Fibroblast of mammary gland (primary cell): ENCODE measurements around the gene PIERCE2.
"Not testable (repeated sequence)": the region's sequence is repeated elsewhere in the genome, so short reads cannot be mapped to it uniquely, and the experiment has no call there.

Source experiments
- DNase-seq: peaks from one replicate; pipeline ENCODE4 v3.0.0-alpha.2; 2010; ENCODE audit warnings: low read depth
- H3K4me3 ChIP-seq: 2 replicates; pipeline ENCODE4 v1.5.1; 2011; ENCODE audit warnings: low read depth, mild to moderate bottlenecking, low read length, moderate library complexity; ENCODE audit not compliant: control insufficient read depth
- TF ChIP-seq, protein P1 (sequence below): conservative IDR thresholded peaks from 2 replicates; pipeline ENCODE4 v1.5.1; 2011; ENCODE audit warnings: low read depth, low read length, inconsistent platforms; ENCODE audit not compliant: control insufficient read depth, insufficient read depth

PIERCE2 gene

DNA sequence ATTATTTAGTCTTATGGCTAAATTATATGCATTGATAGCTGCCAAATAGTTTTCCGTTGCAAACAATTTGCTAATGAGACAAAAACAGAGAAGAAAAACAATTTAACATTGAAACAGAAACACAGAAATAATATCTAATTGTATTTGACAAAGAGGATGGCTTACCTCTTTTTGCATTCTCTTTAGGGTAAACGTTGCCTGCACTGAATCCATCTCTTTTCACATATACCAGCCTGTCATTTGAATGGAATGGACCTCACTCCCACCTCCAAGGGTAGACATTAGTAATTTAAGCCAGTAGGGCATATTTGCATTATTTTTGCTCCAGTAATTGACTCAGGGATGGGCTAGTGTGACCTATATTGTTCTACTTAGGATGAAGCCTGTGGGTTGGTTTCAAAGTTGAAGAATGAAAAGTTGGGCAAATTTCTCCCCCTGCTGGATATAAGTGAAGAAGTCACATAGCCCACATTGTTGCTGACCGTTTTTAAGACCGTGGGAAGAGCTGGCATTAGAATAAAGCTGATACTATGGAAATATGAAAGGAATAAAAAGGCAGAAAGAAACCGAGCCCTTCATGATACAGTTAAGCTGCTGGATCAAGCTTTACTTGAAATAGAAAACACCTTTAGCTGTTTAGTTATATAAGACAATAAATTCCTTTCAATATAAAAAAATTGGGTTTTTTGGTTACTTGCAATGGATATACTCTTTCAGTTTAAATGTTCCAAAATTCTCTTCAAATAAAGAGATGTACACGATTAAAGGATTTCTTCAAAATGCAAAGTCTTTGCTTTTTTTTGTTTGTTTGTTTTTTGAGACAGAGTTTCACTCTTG is 26.9 kb downstream of the PIERCE2 start:
- TF ChIP-seq, protein P1, sequence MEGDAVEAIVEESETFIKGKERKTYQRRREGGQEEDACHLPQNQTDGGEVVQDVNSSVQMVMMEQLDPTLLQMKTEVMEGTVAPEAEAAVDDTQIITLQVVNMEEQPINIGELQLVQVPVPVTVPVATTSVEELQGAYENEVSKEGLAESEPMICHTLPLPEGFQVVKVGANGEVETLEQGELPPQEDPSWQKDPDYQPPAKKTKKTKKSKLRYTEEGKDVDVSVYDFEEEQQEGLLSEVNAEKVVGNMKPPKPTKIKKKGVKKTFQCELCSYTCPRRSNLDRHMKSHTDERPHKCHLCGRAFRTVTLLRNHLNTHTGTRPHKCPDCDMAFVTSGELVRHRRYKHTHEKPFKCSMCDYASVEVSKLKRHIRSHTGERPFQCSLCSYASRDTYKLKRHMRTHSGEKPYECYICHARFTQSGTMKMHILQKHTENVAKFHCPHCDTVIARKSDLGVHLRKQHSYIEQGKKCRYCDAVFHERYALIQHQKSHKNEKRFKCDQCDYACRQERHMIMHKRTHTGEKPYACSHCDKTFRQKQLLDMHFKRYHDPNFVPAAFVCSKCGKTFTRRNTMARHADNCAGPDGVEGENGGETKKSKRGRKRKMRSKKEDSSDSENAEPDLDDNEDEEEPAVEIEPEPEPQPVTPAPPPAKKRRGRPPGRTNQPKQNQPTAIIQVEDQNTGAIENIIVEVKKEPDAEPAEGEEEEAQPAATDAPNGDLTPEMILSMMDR: peak; percentile 62
- DNase-seq: peak; percentile 63
- H3K4me3 ChIP-seq: no peak overlapping the region

DNA sequence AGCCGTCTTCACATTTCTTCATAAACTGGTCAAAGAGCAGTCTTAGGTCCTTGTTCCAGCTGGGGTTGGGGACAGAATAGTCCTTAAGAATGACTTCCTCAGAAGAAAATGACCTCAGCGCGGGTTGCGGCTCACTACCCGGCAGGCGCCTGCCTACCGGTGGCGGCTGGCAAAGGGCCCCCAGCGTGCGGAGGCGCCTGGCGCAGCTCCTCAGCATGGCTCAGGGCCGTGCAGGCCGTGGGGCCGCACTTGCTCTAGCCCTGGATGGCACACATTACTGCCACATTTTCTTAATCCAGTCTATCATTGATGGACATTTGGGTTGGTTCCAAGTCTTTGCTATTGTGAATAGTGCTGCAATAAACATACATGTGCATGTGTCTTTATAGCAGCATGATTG is 34.8 kb downstream of the PIERCE2 start:
- DNase-seq: not testable (repeated sequence)

DNA sequence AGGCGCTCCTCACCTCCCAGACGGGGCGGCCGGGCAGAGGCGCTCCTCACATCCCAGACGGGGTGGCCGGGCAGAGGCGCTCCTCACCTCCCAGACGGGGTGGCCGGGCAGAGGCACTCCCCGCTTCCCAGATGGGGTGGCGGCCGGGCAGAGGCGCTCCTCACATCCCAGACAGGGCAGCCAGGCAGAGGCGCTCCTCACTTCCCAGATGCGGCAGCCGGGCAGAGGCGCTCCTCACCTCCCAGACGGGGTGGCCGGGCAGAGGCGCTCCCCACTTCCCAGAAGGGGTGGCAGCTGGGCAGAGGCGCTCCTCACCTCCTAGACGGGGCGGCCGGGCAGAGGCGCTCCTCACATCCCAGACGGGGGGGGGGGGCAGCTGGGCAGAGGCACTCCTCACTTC is 37.6 kb downstream of the PIERCE2 start:
- not testable (repeated sequence) for DNase-seq, H3K4me3 ChIP-seq

More for the DNA sequence above, 34.8 kb downstream of the PIERCE2 start:
- not testable (repeated sequence) for H3K4me3 ChIP-seq

- DNase-seq, H3K4me3 ChIP-seq: not testable (repeated sequence)
Measured at GRCh38 chr15:55446379-55447029, 38.2 kb downstream of the PIERCE2 start.

DNA sequence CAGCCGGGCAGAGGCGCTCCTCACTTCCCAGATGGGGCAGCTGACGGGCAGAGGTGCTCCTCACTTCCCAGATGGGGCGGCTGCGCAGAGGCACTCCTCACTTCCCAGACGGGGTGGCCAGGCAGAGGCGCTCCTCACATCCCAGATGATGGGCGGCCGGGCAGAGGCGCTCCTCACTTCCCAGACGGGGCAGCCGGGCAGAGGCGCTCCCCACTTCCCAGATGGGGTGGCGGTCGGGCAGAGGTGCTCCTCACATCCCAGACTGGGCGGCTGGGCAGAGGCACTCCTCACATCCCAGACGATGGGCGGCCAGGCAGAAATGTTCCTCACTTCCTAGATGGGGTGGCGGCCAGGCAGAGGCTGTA is 38.7 kb downstream of the PIERCE2 start:
- DNase-seq, H3K4me3 ChIP-seq: not testable (repeated sequence)

DNA sequence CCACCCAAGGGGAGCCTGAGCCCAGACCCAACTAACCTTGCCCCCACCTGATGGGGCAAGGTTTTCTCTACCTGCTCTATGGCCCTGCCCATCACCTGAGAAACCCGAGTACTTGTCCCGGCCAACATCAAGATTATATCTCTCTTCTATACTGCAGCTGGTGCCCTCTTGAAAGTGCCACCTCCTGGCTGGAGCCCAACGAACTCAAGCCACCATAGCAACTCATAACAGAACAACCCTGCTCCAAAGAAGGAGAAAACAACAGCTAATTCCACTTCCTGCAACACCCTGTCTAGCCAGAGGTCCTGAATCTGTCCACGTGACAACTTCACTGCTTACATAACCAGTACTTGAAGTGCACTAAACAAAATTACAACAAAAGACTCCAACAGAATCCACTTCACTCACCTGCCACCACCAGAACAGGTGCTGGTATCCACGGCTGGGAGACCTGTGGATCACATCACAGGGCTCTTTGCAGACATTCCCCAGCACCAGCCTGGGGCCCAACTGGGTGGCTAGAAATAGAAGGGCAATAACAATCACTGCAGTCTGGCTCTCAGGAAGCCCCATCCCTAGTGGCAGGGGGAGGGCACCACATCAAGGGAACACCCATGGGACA is 49.2 kb downstream of the PIERCE2 start:
- no peak overlapping the region for H3K4me3 ChIP-seq
- TF ChIP-seq, protein P1: no peak
- no peak for DNase-seq

- no peak for DNase-seq
- no peak overlapping the region for H3K4me3 ChIP-seq
- TF ChIP-seq, protein P1: no peak
Measured at GRCh38 chr15:55461447-55461846, 53.2 kb downstream of the PIERCE2 start.

- no peak overlapping the region for H3K4me3 ChIP-seq
- TF ChIP-seq, protein P1: no peak
Measured at GRCh38 chr15:55468321-55468720, 60.0 kb downstream of the PIERCE2 start.

More at GRCh38 chr15:55468321-55468720, 60.0 kb downstream of the PIERCE2 start:
- DNase-seq: no peak
